ENCODE results near the gene HIGD2B.
"Not testable (repeated sequence)": the region's sequence is repeated elsewhere in the genome, so short reads cannot be mapped to it uniquely, and the experiment has no call there.

Gene HIGD2B, protein sequence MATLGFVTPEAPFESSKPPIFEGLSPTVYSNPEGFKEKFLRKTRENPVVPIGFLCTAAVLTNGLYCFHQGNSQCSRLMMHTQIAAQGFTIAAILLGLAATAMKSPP

DNA sequence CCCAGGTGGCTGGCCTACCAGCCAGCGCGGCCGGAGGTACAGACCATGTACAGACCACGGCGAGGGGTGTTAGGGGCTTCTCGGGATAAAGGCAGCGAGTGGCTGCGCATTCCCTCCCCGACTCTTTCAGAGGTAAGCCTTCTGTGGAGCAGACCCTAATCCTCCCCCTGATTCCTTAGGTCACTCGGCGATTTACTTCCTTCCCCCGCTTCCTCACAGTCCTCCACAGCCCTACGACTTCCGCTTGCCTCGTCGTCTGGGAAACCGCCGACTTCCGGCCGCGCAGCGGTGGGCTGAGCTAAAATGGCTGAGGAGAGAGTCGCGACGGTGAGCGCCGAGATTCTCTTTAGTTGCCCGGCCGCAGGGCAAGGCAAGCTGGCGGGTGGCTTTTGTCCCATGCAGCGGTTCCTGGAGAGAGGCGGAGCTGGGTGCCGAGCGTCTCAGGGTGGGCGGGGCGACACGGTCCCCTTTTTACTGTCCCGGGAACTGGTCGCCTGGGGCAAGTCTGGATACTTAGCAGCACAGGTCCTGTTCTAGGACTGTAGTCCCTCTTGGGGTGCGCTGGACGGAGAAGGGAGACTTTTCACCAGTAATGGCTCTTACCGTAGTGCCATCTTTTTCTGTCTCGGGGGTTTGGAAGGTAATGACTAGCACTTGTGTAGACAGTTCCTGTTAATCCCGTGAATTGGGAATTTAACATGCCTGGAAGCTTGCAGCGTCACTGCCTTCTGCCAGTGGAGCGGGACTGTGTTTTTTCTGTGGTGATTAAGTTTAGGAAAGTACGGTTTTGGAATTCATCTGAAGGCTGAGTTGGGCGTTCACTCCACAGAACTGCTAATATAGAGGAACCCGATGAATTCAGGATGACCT lies at the start of gene HIGD2B, which contains the start of gene BBS4:
HIGD2B (minus strand) TSS at position 258 of the 870 bp plus-strand sequence. CDS start 9,808 bp downstream, outside the sequence.
BBS4 (plus strand) TSS at position 283 of the 870 bp plus-strand sequence; CDS start at position 304, 21 bp downstream.
- DNase-seq = no peak

DNA sequence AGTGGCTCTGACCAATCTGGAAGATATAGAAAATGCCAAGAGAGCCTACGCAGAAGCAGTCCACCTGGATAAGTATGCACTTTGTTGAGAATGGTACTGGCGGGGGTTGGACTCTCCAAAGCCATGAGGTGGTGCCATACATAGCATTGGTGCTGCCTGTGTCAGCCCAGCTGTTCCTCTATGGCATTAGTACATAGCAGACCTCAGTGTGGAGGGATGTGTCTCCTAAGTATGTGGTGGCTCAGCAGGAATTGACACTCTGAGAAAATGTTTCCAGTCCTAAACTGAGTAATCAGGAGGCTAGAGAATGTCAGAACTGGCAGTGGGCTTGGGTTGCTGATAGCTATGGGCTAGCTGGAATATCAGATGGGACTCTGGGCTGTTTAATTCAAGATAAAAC lies 49.1 kb upstream of the HIGD2B start:
- no peak for DNase-seq

DNA sequence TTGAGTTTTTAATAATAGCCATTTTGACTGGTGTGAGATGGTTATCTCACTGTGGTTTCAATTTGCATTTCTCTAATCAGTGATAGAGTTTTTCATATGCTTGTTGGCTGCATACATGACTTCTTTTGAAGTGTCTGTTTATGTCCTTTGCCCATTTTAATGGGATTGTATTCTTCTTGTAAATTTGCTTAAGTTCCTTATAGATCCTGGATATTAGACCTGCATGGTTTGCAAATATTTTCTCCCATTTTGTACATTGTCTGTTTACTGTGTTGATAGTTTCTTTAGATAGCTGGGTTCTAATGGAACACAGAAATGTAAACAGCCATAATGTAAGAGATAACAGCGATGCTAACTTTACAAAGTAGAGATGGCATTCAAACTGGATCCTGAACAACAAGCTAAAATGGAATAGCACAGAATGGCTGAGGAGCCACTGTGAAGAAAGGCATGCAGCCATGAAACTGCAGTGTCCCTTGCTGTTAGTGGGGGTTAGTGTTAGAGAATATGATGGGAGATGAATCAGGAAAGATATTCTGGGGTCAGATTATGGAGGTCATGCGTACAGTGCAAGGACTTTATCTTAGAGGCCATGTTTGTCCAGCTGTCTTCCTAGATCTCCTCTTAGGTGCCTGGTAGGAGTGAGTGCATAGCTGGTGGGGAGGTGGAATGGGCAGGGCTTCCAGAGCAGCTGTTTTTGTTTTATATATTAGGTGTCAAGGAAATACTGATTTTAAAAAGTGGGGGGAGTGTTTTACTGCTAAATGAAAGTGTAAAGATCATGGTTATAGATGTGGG lies 48.2 kb upstream of the HIGD2B start:
- no peak for DNase-seq

DNA sequence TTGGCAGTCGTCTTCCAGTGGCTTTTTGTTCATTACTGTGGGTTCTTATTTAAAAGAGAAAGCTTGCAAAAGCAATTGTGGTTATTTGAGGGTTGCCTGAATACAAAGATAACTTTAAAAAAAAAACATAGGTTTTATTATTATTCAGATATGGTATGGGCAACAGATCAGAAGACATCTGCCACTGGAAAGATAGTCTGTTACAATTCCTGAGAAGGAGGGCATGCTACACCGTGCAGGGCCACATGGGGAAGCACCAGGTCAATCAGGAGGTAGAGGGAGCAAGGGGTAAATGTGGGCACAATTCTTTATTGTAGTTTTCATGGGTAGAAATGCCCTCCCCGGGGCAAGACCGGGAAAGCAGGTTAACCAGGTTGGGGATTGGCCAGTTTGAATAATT lies 46.5 kb upstream of the HIGD2B start:
- DNase-seq = no peak

DNA sequence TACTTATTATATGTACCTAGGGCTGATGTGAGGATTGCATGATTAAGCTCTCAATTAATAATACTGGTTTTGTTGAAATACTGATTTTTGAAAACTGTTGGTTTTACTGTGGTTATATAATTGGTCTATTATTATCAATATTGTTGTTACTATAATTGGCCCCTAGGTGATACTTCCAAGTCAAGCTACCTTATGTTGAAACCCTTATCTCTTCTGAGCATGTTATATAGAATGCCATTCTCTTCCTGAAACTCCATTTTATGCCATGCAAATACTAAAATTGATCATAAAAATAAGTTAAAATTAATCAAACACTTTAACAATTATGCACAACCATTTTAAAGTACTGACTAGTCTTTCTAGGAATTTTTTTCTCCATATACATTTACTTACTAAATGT lies 46.1 kb upstream of the HIGD2B start:
- DNase-seq = no peak

DNA sequence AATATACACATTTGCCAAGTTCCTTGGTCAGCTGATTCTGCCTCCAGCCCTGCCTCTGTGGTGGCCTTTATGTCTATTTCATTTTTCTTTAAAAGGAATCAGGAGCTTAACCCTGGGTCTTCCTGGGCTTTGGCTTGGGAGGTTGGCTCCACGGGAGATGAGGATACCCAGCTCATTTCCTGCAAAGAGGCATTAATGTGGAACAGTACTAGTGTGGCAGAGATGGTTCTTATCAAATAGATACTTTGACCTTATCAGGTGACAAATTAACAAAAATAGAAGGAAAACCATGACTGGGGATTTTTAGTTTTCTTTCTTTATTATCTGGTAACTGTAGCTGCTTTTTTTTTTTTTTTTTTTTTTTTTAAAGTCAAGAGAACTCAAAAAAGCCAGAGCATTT lies 42.8 kb upstream of the HIGD2B start:
- no peak for DNase-seq

DNA sequence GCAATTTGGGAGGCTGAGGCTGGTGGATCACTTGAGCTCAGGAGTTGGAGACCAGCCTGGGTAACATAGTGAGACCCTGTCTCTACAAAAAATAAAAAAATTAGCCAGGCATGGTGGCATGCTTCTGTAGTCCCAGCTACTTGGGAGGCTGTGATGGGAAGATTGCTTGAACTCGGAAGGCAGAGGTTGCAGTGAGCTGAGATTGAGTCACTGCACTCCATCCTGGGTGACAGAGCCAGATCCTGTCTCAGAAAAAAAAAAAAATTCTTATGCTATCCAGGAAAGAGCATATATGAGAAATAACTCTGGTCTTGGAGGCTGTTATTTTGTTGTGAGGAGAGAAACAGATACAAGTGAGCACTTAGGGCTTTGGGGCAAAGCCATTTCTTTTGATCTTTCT lies 42.3 kb upstream of the HIGD2B start:
- DNase-seq = not testable (repeated sequence)

DNA sequence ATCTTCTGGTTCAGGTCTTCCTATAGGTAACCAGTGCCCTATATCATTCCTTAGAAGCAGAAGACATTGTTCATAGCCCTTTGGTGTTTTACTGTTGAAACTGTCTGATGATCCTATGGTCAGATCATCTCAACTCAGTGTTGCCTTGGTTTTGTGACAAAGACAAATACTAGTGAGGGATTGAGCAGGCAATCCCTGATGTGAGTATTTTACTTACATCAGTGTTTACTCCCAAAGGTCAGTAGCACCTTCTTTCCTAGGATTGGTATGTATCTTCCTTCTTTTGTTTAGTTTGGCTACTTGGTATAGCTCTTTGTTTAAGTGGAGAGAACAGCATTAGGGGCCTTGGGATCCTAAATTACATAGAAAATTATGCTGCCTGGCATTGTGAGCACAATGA lies 41.2 kb upstream of the HIGD2B start:
- DNase-seq = no peak

DNA sequence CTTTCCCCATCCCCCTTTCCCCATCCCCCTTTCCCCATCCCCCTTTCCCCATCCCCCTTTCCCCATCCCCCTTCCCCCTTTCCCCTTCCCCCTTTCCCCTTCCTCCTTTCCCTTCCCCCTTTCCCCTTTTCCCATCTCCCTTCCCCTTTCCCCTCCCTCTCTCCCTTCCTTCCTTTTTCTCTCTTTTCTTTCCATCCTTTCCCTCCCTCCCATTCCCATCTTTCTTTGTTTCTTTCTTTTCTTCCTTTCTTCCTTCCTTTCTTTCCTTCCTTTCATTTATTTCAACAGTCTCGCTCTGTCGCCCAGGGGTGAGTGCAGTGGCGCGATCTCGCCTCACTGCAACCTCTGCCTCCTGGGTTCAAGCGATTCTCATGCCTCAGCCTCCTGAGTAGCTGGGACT lies 39.9 kb upstream of the HIGD2B start:
- not testable (repeated sequence) for DNase-seq

DNA sequence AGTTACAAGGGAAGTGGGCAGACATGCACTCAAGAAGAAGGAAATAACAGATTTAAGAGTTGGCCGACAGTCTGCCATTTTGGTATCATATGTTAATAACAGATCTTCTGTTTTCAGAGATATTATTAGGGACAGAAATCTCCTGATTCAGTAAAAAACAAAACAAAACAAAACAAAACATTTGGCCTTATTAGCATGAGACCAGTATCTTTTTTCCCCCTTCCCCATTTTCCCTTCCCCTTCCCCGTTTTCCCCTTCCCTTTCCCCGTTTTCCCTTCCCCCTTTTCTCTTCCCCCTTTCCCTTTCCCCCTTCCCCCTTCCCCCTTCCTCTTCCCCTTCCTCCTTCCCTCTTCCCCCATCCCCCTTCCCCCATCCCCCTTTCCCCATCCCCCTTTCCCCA lies 39.5 kb upstream of the HIGD2B start:
- no peak for DNase-seq

DNA sequence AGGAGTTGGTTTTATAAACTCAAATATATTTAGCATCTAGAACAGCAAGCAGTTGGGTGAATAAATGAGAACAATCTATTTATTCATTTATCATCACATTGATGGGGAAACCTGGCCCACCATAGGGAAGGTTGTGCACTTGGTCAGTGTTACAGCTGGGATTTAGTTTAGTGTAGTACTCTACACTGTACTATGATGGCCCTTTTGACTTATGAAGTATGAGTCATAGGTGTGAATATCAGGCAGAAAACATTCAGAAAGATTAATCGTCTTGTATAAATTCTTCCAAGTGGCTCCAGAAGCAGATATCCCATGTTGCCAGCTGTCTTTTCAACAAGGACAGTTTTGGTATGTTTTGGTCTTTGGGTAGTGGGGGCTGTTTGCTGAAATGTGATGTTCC lies 38.0 kb upstream of the HIGD2B start:
- no peak for DNase-seq

DNA sequence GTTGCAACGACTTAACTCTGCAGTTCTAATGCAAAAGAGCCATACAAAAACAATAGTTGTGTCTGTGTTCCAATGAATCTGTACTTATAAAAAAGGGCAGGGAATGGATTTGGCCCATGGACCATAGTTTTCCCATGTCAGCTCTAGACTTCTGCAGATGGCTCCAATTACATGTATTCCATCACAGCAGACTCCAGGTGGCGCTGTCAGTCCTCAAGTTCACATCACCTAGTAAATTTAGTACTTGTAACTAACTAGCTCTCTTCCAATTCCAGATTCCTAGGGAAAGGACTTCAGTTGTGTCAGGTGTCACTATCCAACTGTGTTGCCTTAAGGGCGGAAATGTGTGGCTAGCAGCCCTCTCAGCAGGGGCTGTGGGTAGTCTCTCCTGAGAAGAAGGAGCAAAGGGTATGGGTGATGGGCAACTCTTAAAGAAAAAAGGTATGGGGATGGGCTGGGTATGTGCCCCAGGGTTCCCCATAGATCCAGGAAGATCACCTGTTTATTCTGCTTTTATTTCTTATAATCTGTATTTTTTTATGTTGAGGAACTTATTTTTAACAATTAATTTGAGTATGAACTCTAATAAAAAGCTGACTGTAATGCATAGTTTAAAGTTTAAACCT lies 36.2 kb upstream of the HIGD2B start:
- DNase-seq = no peak

DNA sequence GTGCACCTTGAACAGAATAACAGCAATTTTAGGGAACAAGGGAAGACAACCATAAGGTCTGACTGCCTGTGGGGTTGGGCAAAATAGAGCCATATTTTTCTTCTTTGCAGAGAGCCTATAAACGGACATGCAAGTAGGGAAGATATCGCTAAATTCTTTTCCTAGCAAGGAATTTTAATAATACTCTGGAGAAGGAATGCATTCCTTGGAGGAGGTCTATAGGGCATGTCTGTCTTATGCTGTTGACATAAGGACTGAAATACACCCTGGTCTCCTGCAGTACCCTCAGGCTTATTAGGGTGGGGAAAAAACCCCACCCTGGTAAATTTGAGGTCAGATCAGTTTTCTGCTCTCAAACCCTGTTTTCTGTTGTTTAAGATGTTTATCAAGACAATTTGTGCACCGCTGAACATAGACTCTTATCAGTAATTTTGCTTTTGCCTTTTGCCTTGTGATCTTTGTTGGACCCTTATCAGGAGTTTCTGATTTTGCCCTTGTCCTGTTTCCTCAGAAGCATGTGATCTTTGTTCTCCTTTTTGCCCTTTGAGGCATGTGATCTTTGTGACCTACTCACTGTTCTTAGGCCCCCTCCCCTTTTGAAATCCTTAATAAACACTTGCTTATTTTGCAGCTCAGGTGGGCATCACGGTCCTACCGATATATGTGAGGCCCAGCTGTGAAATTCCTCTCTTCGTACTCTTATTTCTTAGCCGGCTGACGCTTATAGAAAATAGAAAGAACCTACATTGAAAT lies 22.7 kb upstream of the HIGD2B start:
- not testable (repeated sequence) for DNase-seq

DNA sequence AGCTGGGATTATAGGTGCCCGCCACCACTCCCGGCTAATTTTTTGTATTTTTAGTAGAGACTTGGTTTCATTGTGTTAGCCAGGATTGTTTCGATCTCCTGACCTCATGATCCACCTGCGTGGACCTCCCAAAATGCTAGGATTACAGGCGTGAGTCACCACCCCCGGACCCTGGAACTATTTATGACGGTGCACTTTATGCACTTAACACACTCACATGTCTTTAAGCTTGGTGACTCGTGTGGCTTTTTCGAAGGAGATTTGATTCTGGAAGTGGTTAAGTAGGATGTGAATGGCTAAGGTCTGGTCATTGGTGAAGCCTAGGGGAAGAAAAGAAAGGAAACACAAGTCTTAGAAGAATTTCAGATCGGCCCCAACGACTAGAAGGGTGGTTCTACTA lies 20.3 kb upstream of the HIGD2B start:
- DNase-seq = no peak

DNA sequence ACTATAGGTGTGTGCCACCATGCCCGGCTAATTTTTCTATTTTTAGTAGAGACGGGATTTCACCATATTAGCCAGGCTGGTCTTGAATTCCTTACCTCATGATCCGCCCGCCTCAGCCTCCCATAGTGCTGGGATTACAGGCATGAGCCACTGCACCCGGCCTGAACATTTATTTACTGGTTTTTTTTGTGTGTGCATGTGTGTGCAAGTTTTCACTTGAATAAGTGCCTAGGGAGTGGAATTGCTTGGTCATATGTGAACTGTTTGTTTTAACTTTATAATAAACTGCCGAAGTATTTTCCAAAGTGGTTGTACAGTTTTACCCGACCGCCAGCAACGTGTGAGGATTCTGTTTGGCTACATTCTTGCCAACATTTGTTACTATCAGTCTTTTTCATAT lies 14.1 kb upstream of the HIGD2B start:
- no peak for DNase-seq

DNA sequence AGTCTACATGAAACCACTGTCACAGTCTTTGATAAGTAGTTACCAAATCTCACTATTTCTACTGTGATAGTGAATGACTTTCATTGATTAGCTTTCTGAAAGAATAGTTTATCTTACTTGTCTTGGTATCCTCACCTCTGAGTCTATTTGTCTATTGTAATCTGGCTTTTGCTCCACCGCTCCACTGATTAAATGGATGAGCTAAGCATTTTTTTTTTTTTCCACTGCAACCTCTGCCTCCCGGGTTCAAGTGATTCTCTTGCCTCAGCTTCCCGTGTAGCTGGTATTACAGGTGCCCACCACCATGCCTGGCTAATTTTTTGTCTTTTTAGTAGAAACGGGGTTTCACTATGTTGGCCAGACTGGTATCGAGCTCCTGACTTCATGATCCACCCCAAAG lies 13.0 kb upstream of the HIGD2B start:
- DNase-seq = no peak

DNA sequence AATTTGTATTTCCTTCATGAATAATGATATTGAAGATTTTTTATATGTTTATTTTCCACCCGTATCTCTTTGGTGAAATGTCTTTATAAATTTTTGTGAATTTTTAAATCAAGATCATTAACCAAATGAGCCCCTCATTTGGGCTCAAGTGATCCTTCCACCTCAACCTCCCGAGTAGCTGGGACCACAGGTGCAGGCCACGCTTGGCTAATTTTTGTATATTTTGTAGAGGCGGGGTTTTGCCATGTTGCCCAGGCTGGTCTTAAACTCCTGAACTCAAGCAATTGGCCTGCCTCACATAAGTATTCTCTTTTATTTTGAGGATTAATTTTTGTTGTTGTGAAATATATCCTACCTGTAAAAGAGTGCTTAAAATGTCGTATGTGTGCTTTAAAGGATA lies 5.0 kb upstream of the HIGD2B start:
- no peak for DNase-seq

DNA sequence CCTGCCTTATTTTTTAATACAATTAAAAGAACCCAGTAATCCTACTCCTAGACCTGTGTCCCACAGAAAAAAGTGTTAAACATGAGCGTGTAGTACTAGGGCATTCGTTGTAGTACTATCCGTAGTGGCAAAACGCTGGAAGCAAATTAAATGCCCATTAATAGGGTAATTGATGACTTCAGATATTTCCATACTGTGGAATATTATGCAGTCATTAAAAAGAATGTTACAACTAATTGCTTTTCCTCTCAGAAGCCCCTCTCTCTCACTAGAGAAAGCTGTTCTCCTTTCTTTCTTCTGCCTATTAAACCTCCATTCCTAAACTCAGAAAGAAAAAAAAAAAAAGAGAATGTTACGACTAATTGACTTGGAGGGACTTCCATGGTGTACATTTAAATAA lies 2.7 kb upstream of the HIGD2B start:
- DNase-seq = no peak

DNA sequence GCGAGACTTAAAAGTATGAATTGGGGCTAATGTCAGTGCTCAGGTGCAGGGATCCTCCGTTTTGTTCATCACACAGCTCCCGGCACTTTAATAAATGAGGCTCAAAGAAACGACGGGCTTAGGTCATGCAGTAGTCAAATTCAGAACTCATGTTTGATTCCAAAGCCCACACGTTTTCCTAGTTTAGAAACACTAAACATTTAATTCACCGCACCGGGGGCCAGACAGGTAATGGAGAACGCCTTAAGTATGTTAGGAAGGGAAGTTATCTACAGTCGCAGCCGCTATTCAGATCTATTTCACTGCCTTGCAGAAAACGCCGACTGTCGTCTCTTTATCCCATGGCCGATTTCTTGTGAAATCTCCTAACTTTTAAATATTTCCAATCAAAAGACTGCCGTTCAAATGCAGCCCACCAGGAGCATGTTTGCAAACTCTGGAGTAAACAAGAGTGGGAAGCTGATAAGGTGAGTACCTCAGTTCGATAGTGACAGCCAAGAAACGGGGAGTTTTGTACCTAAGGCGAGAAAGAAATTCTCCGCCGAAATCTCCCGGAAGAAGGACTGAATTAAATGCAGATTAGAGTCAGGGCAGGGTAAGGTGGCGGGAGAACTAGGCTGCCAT lies 569 bp downstream of the HIGD2B start:
- no peak for DNase-seq

DNA sequence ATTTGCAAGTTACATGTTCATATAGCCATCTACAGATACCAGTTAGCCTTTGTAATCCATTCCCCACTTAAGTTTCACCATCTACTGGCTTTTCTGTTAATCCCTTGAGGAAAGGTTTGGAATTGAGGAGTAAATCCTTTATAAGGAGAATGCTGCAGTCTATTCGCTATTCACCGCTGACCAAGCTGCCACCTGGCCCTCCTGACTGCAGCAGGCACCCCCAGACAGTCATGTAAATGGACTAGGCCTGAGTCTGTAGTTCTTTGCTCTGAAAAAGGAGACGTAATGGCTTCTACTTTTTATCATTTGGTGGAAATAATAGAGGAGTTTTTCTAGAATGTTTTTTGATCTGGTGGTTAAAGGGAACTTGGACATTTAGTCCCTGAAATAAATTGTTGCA lies 3.2 kb downstream of the HIGD2B start:
- DNase-seq = no peak

DNA sequence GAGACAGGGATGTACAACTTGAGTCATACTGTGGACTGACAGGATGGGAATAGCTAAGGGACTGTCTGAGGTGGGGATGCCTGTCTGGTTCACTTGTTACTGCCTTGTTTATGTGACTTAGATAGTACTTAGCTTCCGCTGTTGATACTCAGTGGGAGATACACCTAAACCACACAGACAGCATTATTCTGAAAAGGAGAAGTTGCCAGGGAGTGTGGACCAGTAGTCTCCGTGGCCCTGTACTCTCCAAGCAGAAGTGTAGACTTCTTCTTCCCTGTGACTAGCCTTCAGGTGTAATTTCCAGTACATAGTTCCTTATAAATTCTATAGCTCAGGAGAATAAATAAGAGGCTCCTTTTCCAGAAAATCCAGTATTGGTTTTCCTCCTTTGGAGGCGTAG lies 5.1 kb downstream of the HIGD2B start:
- DNase-seq = no peak

DNA sequence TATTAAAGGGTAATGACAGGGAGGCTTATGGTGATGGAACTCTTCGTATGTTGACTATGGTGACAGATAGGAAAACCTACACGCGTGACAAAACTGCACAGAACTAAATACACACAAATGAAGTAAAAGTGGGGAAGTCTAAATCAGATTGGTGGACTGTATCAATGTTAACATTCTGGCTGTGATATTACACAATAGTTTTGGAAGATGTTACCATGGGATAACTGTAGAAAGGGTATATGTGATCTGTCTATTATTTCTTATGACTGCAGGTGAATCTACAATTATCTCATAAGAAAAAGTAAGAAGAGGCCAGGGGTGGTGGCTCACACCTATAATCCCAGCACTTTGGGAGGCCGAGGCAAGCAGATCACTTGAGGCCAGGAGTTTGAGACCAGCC lies 9.1 kb downstream of the HIGD2B start:
- no peak for DNase-seq
